Upper lobe of right lung (tissue), 1 donor: ENCODE data around the gene FAM237B. TPM values are rescaled to one million over a fixed set of nuclear protein-coding genes. Genes with fewer than 3 reads are reported as not detected.
"Not testable (repeated sequence)": the region's sequence is repeated elsewhere in the genome, so short reads cannot be mapped to it uniquely, and the experiment has no call there.

Experiments used
- ATAC-seq: fragments of 200-7000 bp; cut with Tn5 transposase; one replicate; pipeline ENCODE4 v1.9.1; 2020; ENCODE audit warnings: mild to moderate bottlenecking, moderate library complexity
- DNase-seq: peaks from one replicate; pipeline ENCODE4 v3.0.0-alpha.2; 2020
- H3K27ac ChIP-seq: fragments of 200-600 bp; one replicate; pipeline ENCODE4 v1.8.0; 2022
- H3K27me3 ChIP-seq: fragments of 200-600 bp; one replicate; pipeline ENCODE4 v1.8.0; 2022; ENCODE audit warnings: mild to moderate bottlenecking
- H3K36me3 ChIP-seq: fragments of 200-600 bp; one replicate; pipeline ENCODE4 v1.8.0; 2022
- H3K4me1 ChIP-seq: fragments of 200-600 bp; one replicate; pipeline ENCODE4 v1.8.0; 2022
- H3K4me3 ChIP-seq: fragments of 200-600 bp; one replicate; pipeline ENCODE4 v1.8.0; 2022; ENCODE audit warnings: mild to moderate bottlenecking
- H3K9me3 ChIP-seq: fragments of 200-600 bp; one replicate; pipeline ENCODE4 v1.8.0; 2022
- CTCF ChIP-seq: fragments of 200-600 bp; IDR thresholded peaks from one replicate; pipeline ENCODE4 v1.8.0; 2022; ENCODE audit warnings: antibody characterized with exemption
- intact Hi-C: fragments of 100-400 bp; cut with DNase I; formaldehyde crosslinking; loops from one replicate; pipeline ENCODE4 v1.11.0; 2022
- total RNA-seq: library from RNA; stranded (reverse); fragmentation: NEBNext Ultra II Directional; extraction: Animal tissue kit (Norgen Biotek cat#: 25700); gene quantifications from one replicate; pipeline ENCODE4 v1.2.1, GENCODE V29; 2021
- donor health status: DM: no; HTN: yes; CAD: no; lungs with severe emphysema.

Gene FAM237B
- total RNA-seq, 1 donor from 2014 or later: not detected

DNA sequence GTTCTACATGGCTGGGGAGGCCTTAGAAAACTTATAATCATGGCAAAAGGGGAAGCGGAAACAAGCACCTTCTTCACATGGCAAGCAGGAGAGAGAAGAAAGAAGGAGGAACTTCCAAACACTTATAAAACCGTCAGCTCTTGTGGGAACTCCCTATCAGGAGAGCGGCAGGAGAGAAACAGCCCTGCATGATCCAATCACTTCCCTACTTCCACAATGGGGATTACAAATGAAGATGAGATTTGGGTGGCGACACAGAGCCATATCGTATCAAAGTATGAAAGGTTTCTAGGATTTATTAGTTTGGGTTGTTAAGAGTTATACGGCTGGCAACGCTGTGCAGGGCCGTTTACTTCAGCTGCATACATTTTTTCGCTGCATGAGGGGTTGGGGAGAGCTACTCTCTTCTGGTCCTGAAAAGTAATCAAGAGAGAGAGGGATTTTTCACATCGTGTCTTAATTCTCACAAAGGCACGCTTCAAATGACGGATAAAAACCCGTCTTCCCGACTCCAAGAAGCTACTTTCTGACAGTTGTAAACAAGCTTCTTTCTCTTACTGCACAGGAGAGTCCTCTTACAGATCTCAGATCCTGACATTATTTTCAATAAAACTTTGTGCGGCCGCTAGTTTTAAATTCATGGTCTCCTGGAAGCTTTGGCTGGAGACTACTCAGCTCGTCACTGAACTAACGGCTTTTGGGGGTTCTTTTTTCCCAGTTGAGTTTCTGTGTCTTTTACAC, 24.7 kb upstream of the FAM237B start:
- intact Hi-C loops: no loop called here
- peak overlapping the region; percentile 93 for H3K27ac ChIP-seq
- H3K4me3 ChIP-seq: peak overlapping the region; percentile 78
- no peaks in the 10 kb centered on the region for H3K9me3 ChIP-seq
- DNase-seq (no peak), ATAC-seq (peak; percentile 56)
- H3K4me1 ChIP-seq: peaks cover 9% of the 10 kb centered on the region
- no peaks in the 10 kb centered on the region for H3K36me3 ChIP-seq
- no peaks in the 10 kb centered on the region for H3K27me3 ChIP-seq
- no peak for TF ChIP-seq CTCF

DNA sequence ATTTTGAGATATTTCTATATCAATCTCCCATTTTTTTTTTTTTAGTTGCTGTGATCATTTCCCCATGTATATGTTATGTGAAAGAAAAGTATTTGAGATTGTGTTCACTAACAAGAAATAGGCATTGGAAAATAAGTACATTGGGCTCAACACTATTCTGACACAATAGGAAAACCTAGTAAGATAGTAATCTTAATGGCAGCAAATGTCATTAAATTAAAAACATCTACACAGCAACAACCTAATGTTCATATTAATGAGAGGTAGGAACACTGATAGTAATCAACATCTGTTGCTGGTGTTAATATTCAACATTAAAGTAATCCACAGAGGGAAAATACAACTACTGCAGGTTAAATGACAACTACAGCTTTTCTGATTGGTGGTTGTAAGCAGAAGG, 23.9 kb upstream of the FAM237B start:
- no peak overlapping the region for H3K4me3 ChIP-seq
- DNase-seq (no peak), ATAC-seq (no peak)
- no peaks in the 10 kb centered on the region for H3K27me3 ChIP-seq
- no peak overlapping the region for H3K27ac ChIP-seq
- H3K36me3 ChIP-seq: no peaks in the 10 kb centered on the region
- peaks cover 9% of the 10 kb centered on the region for H3K4me1 ChIP-seq
- TF ChIP-seq CTCF: no peak
- intact Hi-C loops: no loop called here
- H3K9me3 ChIP-seq: no peaks in the 10 kb centered on the region

GRCh38 chr7:90337106-90337505, 16.0 kb upstream of the FAM237B start:
- DNase-seq (no peak), ATAC-seq (no peak)
- H3K4me1 ChIP-seq: no peaks in the 10 kb centered on the region
- H3K36me3 ChIP-seq: no peaks in the 10 kb centered on the region
- TF ChIP-seq CTCF: no peak
- no peak overlapping the region for H3K27ac ChIP-seq
- no peaks in the 10 kb centered on the region for H3K27me3 ChIP-seq
- H3K9me3 ChIP-seq: no peaks in the 10 kb centered on the region
- no peak overlapping the region for H3K4me3 ChIP-seq
- intact Hi-C loops: no loop called here

GRCh38 chr7:90334926-90335325, 13.8 kb upstream of the FAM237B start:
- ATAC-seq, DNase-seq, H3K9me3 ChIP-seq, intact Hi-C loops, H3K4me3 ChIP-seq, H3K4me1 ChIP-seq, H3K36me3 ChIP-seq, H3K27ac ChIP-seq, H3K27me3 ChIP-seq: not testable (repeated sequence)

DNA sequence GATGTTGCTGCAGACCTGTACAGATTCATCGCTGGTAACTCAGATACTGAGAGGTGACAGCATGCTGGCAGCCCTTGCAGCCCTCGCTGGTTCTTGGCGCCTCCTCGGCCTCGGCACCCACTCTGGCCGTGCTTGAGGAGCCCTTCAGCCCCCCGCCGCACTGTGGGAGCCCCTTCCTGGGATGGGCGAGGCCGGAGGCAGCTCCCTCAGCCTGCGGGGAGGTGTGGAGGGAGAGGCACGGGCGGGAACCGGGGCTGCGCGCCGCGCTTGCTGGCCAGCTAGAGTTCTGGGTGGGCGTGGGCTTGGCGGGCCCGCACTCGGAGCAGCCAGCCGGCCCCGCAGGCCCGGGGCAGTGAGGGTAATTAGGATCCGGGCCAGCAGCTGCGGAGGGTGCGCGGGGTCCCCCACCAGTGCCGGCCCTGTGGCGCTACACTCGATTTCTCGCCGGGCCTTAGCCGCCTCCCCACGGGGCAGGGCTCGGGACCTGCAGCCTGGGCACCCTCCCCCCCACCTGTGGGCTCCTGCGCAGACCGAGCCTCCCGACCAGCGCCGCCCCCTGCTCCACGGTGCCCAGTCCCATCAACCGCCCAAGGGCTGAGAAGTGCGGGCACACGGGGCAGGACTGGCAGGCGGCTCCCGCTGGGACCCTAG, 13.2 kb upstream of the FAM237B start:
- Histone ChIP-seq H3K36me3 (no peaks in the 10 kb centered on the region), H3K27ac (no peak overlapping the region), H3K4me3 (no peak overlapping the region), H3K4me1 (no peaks in the 10 kb centered on the region), H3K9me3 (no peaks in the 10 kb centered on the region), H3K27me3 (no peaks in the 10 kb centered on the region)
- DNase-seq: no peak
- intact Hi-C loops: no loop called here
- no peak for ATAC-seq
- no peak for TF ChIP-seq CTCF

DNA sequence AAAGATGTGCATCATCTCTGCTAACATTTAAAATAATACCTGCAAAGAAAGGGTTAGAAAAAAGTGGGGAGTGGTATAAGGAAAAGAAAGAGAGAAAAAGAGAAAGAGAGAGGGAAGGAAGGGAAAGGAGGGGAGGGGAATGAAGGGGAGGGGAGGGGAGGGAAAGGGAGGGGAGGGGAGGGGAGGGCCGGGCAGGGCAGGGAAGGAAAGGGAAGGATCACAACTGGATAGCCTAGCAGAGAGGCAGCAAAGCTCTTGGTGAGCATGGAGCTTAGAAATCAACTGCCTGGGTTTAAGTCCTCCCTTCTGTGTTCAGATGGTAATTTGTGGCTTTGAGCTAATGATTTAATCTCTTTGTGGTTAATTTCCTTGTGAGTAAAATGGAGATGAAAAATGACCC, 5.4 kb upstream of the FAM237B start:
- Histone ChIP-seq H3K4me3 (no peak overlapping the region), H3K4me1 (no peaks in the 10 kb centered on the region), H3K27ac (no peak overlapping the region), H3K36me3 (no peaks in the 10 kb centered on the region), H3K9me3 (no peaks in the 10 kb centered on the region), H3K27me3 (peaks cover 32% of the 10 kb centered on the region)
- intact Hi-C loops: no loop called here
- ATAC-seq (no peak), DNase-seq (no peak)
- TF ChIP-seq CTCF: no peak
